NCI-H510A (cell line): ENCODE results near the gene CYFIP2.

Experiments
- DNase-seq: peaks from one replicate; lab custom pipeline; 2025; lab: John Stamatoyannopoulos, UW

The CYFIP2 gene

GRCh38 chr5:157288405-157289163, 22.7 kb downstream of the CYFIP2 start:
- DNase-seq, result no peak

- no peak for DNase-seq
Observed at GRCh38 chr5:157289164-157289819, 23.4 kb downstream of the CYFIP2 start.

GRCh38 chr5:157290156-157290980, 24.4 kb downstream of the CYFIP2 start:
- DNase-seq, result no peak

- DNase-seq, result no peak
Observed at GRCh38 chr5:157290981-157291711, 25.2 kb downstream of the CYFIP2 start.

- no peak for DNase-seq
Observed at GRCh38 chr5:157292599-157292998, 26.7 kb downstream of the CYFIP2 start.

GRCh38 chr5:157294407-157295091, 28.6 kb downstream of the CYFIP2 start:
- no peak for DNase-seq

- DNase-seq, result no peak
Observed at GRCh38 chr5:157295247-157295646, 29.3 kb downstream of the CYFIP2 start.

GRCh38 chr5:157300564-157300963, 34.6 kb downstream of the CYFIP2 start:
- DNase-seq, result no peak

GRCh38 chr5:157301066-157301465, 35.1 kb downstream of the CYFIP2 start:
- DNase-seq, result no peak

GRCh38 chr5:157303023-157303422, 37.1 kb downstream of the CYFIP2 start:
- DNase-seq, result no peak

- DNase-seq, result no peak
Observed at GRCh38 chr5:157303667-157304327, 37.9 kb downstream of the CYFIP2 start.

- DNase-seq, result no peak
Observed at GRCh38 chr5:157306081-157306480, 40.2 kb downstream of the CYFIP2 start.

GRCh38 chr5:157306692-157307471, 41.0 kb downstream of the CYFIP2 start:
- no peak for DNase-seq

- DNase-seq, result no peak
Observed at GRCh38 chr5:157308836-157309465, 43.0 kb downstream of the CYFIP2 start.

GRCh38 chr5:157309796-157310195, 43.9 kb downstream of the CYFIP2 start:
- no peak for DNase-seq

GRCh38 chr5:157311595-157311994, 45.7 kb downstream of the CYFIP2 start:
- no peak for DNase-seq

- no peak for DNase-seq
Observed at GRCh38 chr5:157312492-157312891, 46.6 kb downstream of the CYFIP2 start.

GRCh38 chr5:157322581-157322980, 56.7 kb downstream of the CYFIP2 start:
- DNase-seq, result no peak

- no peak for DNase-seq
Observed at GRCh38 chr5:157323107-157323706, 57.3 kb downstream of the CYFIP2 start.
